CD4-positive, CD25-positive, alpha-beta regulatory T cell (primary cell): ENCODE measurements around the gene MAFB. TPM values are rescaled to one million over a fixed set of nuclear protein-coding genes. Genes with fewer than 3 reads are reported as not detected.

ENCODE experiments used
- ATAC-seq, 2 donors: fragments of 150-1000 bp; cut with Tn5 transposase; one replicate each; pipeline ENCODE4 v1.10.0; 2021; ENCODE audit warnings: low read depth in 2 of 2, moderate number of reproducible peaks in 2 of 2, moderate library complexity in 1 of 2
- DNase-seq, 3 donors: peaks; one replicate each; pipeline versions ENCODE4 v3.0.0 to v3.0.0-alpha.2; 2012 to 2022; ENCODE audit warnings: mixed read lengths in 1 of 3
- H3K27ac ChIP-seq: one replicate; pipeline ENCODE4 v1.7.0; 2013; ENCODE audit warnings: mild to moderate bottlenecking, low read length; ENCODE audit not compliant: insufficient read depth, poor library complexity, severe bottlenecking
- H3K27me3 ChIP-seq: one replicate; pipeline ENCODE4 v1.7.0; 2013; ENCODE audit warnings: low read length; ENCODE audit not compliant: control insufficient read depth, insufficient read depth
- H3K36me3 ChIP-seq: one replicate; pipeline ENCODE4 v1.7.0; 2013; ENCODE audit warnings: mild to moderate bottlenecking, low read length, moderate library complexity; ENCODE audit not compliant: control insufficient read depth, insufficient read depth
- H3K4me1 ChIP-seq: 2 replicates; pipeline ENCODE4 v1.7.0; 2013; ENCODE audit warnings: mild to moderate bottlenecking, low read length; ENCODE audit not compliant: insufficient read depth, control insufficient read depth, poor library complexity, severe bottlenecking
- H3K4me3 ChIP-seq: one replicate; pipeline ENCODE4 v1.7.0; 2013; ENCODE audit warnings: low read depth, mild to moderate bottlenecking, low read length, moderate library complexity
- H3K9me3 ChIP-seq, 2 experiments: 1 replicate in 1 of 2; 2 replicates in 1 of 2; pipeline ENCODE4 v1.7.0; 2013; ENCODE audit warnings: low read length in 2 of 2, mild to moderate bottlenecking in 1 of 2, moderate library complexity in 1 of 2; ENCODE audit not compliant: control insufficient read depth in 2 of 2
- H3K27ac Mint-ChIP-seq, 3 donors: one replicate each; pipeline ENCODE4 v1.8.0; 2020 to 2022; ENCODE audit warnings: mild to moderate bottlenecking in 3 of 3, mixed read lengths in 3 of 3, moderate library complexity in 2 of 3
- H3K27me3 Mint-ChIP-seq: one replicate; pipeline ENCODE4 v1.8.0; 2022; ENCODE audit warnings: mild to moderate bottlenecking, mixed read lengths
- H3K36me3 Mint-ChIP-seq: one replicate; pipeline ENCODE4 v1.8.0; 2020; ENCODE audit warnings: mixed read lengths
- H3K4me1 Mint-ChIP-seq, 4 donors: one replicate each; pipeline ENCODE4 v1.8.0; 2020 to 2022; ENCODE audit warnings: mixed read lengths in 4 of 4, mild to moderate bottlenecking in 1 of 4
- H3K4me3 Mint-ChIP-seq, 4 donors: one replicate each; pipeline ENCODE4 v1.8.0; 2020 to 2022; ENCODE audit warnings: mild to moderate bottlenecking in 4 of 4, mixed read lengths in 4 of 4, moderate library complexity in 3 of 4
- H3K9me3 Mint-ChIP-seq, 7 donors: one replicate each; pipeline ENCODE4 v1.8.0; 2020 to 2022; ENCODE audit warnings: mixed read lengths in 7 of 7, mild to moderate bottlenecking in 3 of 7, moderate library complexity in 2 of 7
- polyA plus RNA-seq, 4 donors: library from polyadenylated mRNA; unstranded; fragments of 300-500 nt; fragmentation: Illumina TruSeq; gene quantifications; one replicate each; pipeline ENCODE4 v1.2.3, GENCODE V29; 2021
- total RNA-seq: library from RNA; stranded (reverse); gene quantifications from one replicate; pipeline ENCODE4 v1.2.3, GENCODE V29; 2022

MAFB gene
- total and polyA plus RNA-seq, 5 donors from 2014 or later = 0.06 TPM; not detected in 4

- no peak overlapping the region for H3K27ac ChIP-seq
- peaks cover 23% of the 10 kb centered on the region for H3K27me3 ChIP-seq
- H3K27ac Mint-ChIP-seq = no peak overlapping the region
- H3K9me3 Mint-ChIP-seq = peaks cover 0 to 3% (median 0%) of the 10 kb centered on the region in 7 donors
- no peaks in the 10 kb centered on the region for H3K9me3 ChIP-seq
- H3K4me1 ChIP-seq = peaks cover 13% of the 10 kb centered on the region
- H3K4me1 Mint-ChIP-seq = peaks cover 0 to 15% (median 3%) of the 10 kb centered on the region in 4 donors
- no peaks in the 10 kb centered on the region for H3K36me3 Mint-ChIP-seq
- DNase-seq = no peak
- H3K4me3 ChIP-seq = no peak overlapping the region
- no peak for ATAC-seq
- H3K27me3 Mint-ChIP-seq = peaks cover 79% of the 10 kb centered on the region
- H3K4me3 Mint-ChIP-seq = peak overlapping the region in 1 of 4 donors; percentile 9
- no peaks in the 10 kb centered on the region for H3K36me3 ChIP-seq
Observed at GRCh38 chr20:40690836-40691565, 2.0 kb upstream of the MAFB start.

- H3K4me1 Mint-ChIP-seq = peaks cover 0 to 15% (median 3%) of the 10 kb centered on the region in 4 donors
- Histone ChIP-seq H3K4me3 (no peak overlapping the region), H3K36me3 (no peaks in the 10 kb centered on the region), H3K9me3 (no peaks in the 10 kb centered on the region), H3K27me3 (peaks cover 20% of the 10 kb centered on the region), H3K4me1 (peaks cover 13% of the 10 kb centered on the region), H3K27ac (no peak overlapping the region)
- DNase-seq (peak; percentile 4 to 72 (median 20)), ATAC-seq (peak; percentile 19 to 38)
- H3K27ac Mint-ChIP-seq = no peak overlapping the region
- H3K27me3 Mint-ChIP-seq = peaks cover 82% of the 10 kb centered on the region
- H3K4me3 Mint-ChIP-seq = peak overlapping the region in 2 of 4 donors; percentile 53 to 72
- peaks cover 0 to 3% (median 0%) of the 10 kb centered on the region in 7 donors for H3K9me3 Mint-ChIP-seq
- H3K36me3 Mint-ChIP-seq = no peaks in the 10 kb centered on the region
Observed at GRCh38 chr20:40689943-40690835, 1.2 kb upstream of the MAFB start.

DNA sequence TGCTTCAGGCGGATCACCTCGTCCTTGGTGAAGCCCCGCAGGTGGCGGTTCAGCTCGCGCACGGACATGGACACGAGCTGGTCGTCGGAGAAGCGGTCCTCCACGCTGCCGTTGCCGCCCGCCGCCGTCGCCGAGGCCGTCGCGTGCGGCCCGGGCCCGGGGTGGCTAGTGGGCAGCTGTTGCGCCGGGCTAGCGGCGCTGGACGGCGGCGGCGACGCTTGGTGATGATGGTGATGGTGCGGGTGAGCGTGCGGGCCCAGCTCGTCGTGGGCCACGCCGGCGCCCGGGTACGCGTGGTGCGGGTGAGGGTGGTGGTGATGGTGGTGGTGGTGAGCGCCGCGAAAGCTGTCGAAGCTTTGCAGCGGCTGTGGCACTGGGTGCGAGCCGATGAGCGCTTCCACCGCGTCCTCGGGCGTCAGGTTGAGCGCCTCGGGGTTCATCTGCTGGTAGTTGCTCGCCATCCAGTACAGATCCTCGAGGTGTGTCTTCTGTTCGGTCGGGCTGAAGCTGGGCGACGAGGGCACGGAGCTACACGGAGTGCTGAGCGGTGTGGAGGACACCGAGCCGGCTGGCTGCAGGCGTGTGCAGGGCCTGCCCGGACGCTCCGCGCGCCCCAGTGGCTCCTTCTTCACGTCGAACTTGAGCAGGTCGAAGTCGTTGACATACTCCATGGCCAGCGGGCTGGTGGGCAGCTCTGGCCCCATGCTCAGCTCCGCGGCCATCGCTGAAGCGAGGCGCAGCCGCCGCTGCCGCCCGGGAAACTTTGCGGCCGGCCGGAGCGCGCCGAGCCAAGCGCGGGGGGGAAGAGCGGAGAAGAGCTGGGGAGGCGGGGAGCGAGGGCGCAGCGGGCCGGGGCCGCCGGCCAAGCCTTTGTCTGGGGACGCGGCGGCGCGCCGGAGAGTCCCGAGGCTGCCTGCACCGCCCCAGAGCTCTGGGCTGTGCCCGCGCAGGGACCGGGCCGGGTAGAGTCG lies 622 bp downstream of the MAFB start:
- ATAC-seq (peak in 1 of 2 donors; percentile 4), DNase-seq (no peak)
- Mint-ChIP-seq H3K4me3 (peak overlapping the region in 1 of 4 donors; percentile 35), H3K4me1 (peaks cover 0 to 15% (median 3%) of the 10 kb centered on the region in 4 donors), H3K9me3 (no peaks in the 10 kb centered on the region), H3K36me3 (no peaks in the 10 kb centered on the region), H3K27ac (peak overlapping the region in 1 of 3 donors; percentile 43), H3K27me3 (peaks cover 80% of the 10 kb centered on the region)
- Histone ChIP-seq H3K4me3 (no peak overlapping the region), H3K4me1 (peaks cover 13% of the 10 kb centered on the region), H3K27me3 (peaks cover 23% of the 10 kb centered on the region), H3K9me3 (no peaks in the 10 kb centered on the region), H3K27ac (no peak overlapping the region), H3K36me3 (no peaks in the 10 kb centered on the region)

- H3K27ac ChIP-seq = no peak overlapping the region
- no peak for DNase-seq
- no peaks in the 10 kb centered on the region for H3K9me3 ChIP-seq
- H3K27me3 ChIP-seq = peaks cover 20% of the 10 kb centered on the region
- no peaks in the 10 kb centered on the region for H3K9me3 Mint-ChIP-seq
- ATAC-seq = no peak
- H3K4me3 Mint-ChIP-seq = no peak overlapping the region
- peaks cover 13% of the 10 kb centered on the region for H3K4me1 ChIP-seq
- H3K4me3 ChIP-seq = no peak overlapping the region
- no peaks in the 10 kb centered on the region for H3K36me3 Mint-ChIP-seq
- peak overlapping the region in 1 of 3 donors; percentile 14 for H3K27ac Mint-ChIP-seq
- H3K36me3 ChIP-seq = no peaks in the 10 kb centered on the region
- peaks cover 76% of the 10 kb centered on the region for H3K27me3 Mint-ChIP-seq
- peaks cover 0 to 15% (median 3%) of the 10 kb centered on the region in 4 donors for H3K4me1 Mint-ChIP-seq
Observed at GRCh38 chr20:40687384-40688128, 1.5 kb downstream of the MAFB start.

DNA sequence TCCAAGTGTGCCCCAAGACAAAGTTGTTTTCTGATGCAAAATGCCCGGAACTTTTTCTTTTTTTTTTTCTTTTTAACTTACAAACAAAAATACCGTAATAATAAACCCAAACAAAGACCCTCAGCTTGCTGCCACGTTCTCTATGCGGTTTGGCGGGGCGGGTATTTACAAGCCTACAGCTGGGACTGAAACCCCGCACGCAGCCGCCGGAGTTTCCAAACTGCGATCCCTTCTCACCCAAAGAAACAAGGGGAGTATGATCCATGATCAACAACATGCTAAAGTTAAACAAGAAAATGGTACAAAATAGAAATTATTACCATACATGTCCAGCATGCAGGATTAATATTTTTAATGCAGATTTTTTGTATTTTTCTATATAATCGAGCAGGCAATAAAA lies 2.1 kb downstream of the MAFB start:
- peaks cover 21% of the 10 kb centered on the region for H3K27me3 ChIP-seq
- Mint-ChIP-seq H3K4me1 (peaks cover 0 to 16% (median 3%) of the 10 kb centered on the region in 4 donors), H3K9me3 (no peaks in the 10 kb centered on the region), H3K4me3 (peak overlapping the region in 1 of 4 donors; percentile 38), H3K36me3 (peaks cover 2% of the 10 kb centered on the region), H3K27ac (no peak overlapping the region), H3K27me3 (peaks cover 76% of the 10 kb centered on the region)
- DNase-seq (no peak), ATAC-seq (no peak)
- H3K4me1 ChIP-seq = peaks cover 13% of the 10 kb centered on the region
- H3K9me3 ChIP-seq = no peaks in the 10 kb centered on the region
- no peak overlapping the region for H3K27ac ChIP-seq
- no peak overlapping the region for H3K4me3 ChIP-seq
- H3K36me3 ChIP-seq = no peaks in the 10 kb centered on the region

DNA sequence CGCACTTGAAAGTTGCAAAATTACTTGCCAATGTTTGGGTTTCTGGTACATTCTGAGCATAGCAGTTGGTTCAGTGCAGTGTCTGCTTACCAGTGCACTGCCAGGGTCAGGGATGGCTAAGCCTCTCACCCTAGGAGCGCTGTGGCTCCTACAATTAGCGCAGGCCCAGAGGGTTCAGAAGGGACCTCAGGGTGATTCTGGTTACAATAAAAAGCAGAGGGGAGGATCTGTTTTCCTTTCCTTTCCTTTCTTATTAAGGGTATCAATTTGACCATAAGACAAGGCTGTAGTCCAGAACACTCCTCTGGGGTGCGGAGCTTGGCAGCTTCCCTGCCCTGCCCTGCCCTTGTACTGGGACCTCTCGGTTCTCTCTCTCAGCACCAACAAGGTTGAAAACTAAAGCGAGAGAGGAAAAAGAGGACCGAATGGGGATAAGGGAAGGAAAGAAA lies 2.6 kb downstream of the MAFB start:
- ATAC-seq = no peak
- peaks cover 76% of the 10 kb centered on the region for H3K27me3 Mint-ChIP-seq

More for the DNA sequence above, 2.6 kb downstream of the MAFB start:
- H3K4me3 ChIP-seq = no peak overlapping the region
- H3K4me3 Mint-ChIP-seq = peak overlapping the region in 1 of 4 donors; percentile 38
- peaks cover 2% of the 10 kb centered on the region for H3K36me3 Mint-ChIP-seq
- H3K27ac ChIP-seq = no peak overlapping the region
- peaks cover 0 to 15% (median 3%) of the 10 kb centered on the region in 4 donors for H3K4me1 Mint-ChIP-seq
- no peak overlapping the region for H3K27ac Mint-ChIP-seq
- no peaks in the 10 kb centered on the region for H3K9me3 Mint-ChIP-seq
- peaks cover 13% of the 10 kb centered on the region for H3K4me1 ChIP-seq
- no peaks in the 10 kb centered on the region for H3K9me3 ChIP-seq
- H3K36me3 ChIP-seq = no peaks in the 10 kb centered on the region
- DNase-seq = no peak
- H3K27me3 ChIP-seq = peaks cover 21% of the 10 kb centered on the region
